ENCODE measurements around the gene SLBP. TPM values are rescaled to one million over a fixed set of nuclear protein-coding genes. Genes with fewer than 3 reads are reported as not detected.

SLBP gene
- total and polyA plus RNA-seq, 2 donors (not counting 3 experiments of a cell fraction or from before 2014, with no cell fraction given): 48.3 to 63.1 TPM

DNA sequence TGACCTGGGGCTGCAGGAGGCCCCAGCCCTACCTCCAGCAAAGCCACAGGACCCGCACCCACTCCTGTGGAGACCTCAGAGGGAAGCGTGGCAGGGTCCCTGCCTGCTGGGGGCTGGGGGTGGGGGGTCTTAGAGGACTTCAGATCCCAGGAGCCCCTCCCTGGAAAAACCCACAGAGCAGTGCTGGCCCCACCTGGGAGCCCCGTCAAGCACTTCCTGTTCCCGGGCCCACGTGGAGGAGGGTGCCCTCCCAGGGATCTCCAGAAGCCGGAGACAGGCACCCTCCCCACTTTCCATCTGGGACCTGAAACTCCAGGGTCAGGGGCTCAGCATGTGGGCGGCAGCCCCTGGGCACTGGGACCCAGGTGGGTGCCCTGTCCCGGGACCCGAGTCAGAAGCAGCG is 41.2 kb upstream of the SLBP start:
- H4K20me1 ChIP-seq (replicated peaks; ENCODE audit: control insufficient read depth, extremely low read depth, insufficient read depth, low read length): no peaks in the 10 kb centered on the region
- H3K27ac ChIP-seq (ENCODE audit: insufficient read depth, low read depth, low read length): no peak overlapping the region
- FAIRE-seq (no peak), DNase-seq (ENCODE audit: low read depth, low spot score) (no peak)
- no peaks in the 10 kb centered on the region for H3K79me2 ChIP-seq (ENCODE audit: control insufficient read depth, insufficient read depth, low read length)
- CTCF ChIA-PET: interaction anchor here (1.4 to 3.2 kb wide), 3 partner anchors 8 to 14 kb away, joined by 4 to 17 read pairs (median 4); no protein-coding TSS in a partner anchor
- H3K36me3 ChIP-seq (ENCODE audit: control insufficient read depth in 2 of 2, extremely low read depth in 1 of 2, insufficient read depth in 2 of 2, low read length in 2 of 2): no peaks in the 10 kb centered on the region
- H3K9me3 ChIP-seq (replicated peaks; ENCODE audit: control insufficient read depth, insufficient read depth, low read length): no peaks in the 10 kb centered on the region
- no peak overlapping the region for H2AFZ ChIP-seq (ENCODE audit: low read depth, low read length)
- dilution Hi-C loops (cut with MboI; ENCODE audit: extremely low pct_ligation_motif_present, low sequenced_read_pairs): no loop called here
- TF ChIP-seq, protein P1, sequence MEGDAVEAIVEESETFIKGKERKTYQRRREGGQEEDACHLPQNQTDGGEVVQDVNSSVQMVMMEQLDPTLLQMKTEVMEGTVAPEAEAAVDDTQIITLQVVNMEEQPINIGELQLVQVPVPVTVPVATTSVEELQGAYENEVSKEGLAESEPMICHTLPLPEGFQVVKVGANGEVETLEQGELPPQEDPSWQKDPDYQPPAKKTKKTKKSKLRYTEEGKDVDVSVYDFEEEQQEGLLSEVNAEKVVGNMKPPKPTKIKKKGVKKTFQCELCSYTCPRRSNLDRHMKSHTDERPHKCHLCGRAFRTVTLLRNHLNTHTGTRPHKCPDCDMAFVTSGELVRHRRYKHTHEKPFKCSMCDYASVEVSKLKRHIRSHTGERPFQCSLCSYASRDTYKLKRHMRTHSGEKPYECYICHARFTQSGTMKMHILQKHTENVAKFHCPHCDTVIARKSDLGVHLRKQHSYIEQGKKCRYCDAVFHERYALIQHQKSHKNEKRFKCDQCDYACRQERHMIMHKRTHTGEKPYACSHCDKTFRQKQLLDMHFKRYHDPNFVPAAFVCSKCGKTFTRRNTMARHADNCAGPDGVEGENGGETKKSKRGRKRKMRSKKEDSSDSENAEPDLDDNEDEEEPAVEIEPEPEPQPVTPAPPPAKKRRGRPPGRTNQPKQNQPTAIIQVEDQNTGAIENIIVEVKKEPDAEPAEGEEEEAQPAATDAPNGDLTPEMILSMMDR (IDR thresholded peaks at IDR 0.05; ENCODE audit: extremely low read depth in 1 of 2, insufficient read depth in 1 of 2, low read depth in 1 of 2, low read length in 2 of 2): no peak
- TF ChIP-seq GATA2 (IDR thresholded peaks at IDR 0.05; ENCODE audit: insufficient read depth, insufficient read length, low read depth, low read length): no peak
- TF ChIP-seq JUN (IDR thresholded peaks at IDR 0.05; ENCODE audit: borderline replicate concordance, insufficient read depth, insufficient read length, low read depth): no peak
- TF ChIP-seq MAX (IDR thresholded peaks at IDR 0.05; ENCODE audit: insufficient read depth, insufficient read length): no peak
- TF ChIP-seq FOS (IDR thresholded peaks at IDR 0.05; ENCODE audit: borderline replicate concordance, insufficient read depth, low read length): no peak
- no peak for TF ChIP-seq MYC (IDR thresholded peaks at IDR 0.05; ENCODE audit: low read depth, low read length)
- no peak for TF ChIP-seq EZH2 (IDR thresholded peaks at IDR 0.05; ENCODE audit: borderline replicate concordance, low read depth, low read length, severe bottlenecking)
- TF ChIP-seq POLR2A (IDR thresholded peaks at IDR 0.05; ENCODE audit: low read depth, low read length): no peak
- no peak for TF ChIP-seq POLR2AphosphoS5 (IDR thresholded peaks at IDR 0.05; ENCODE audit: insufficient read depth, low read depth, low read length)
- H3K4me1 ChIP-seq (ENCODE audit: control insufficient read depth, extremely low read depth, insufficient read depth, low read length): peaks cover 8% of the 10 kb centered on the region
- H3K4me2 ChIP-seq (ENCODE audit: insufficient read depth, low read length): no peak overlapping the region
- no peaks in the 10 kb centered on the region for H3K9me1 ChIP-seq (replicated peaks; ENCODE audit: control insufficient read depth, extremely low read depth, insufficient read depth, low read length)
- BruUV-seq (replicated peaks): no TSS peak
- intact Hi-C loops (cut with micrococcal nuclease): no loop called here
- POLR2A ChIA-PET: no interaction called here
- H3K9ac ChIP-seq (replicated peaks; ENCODE audit: extremely low read depth, insufficient read depth, low read length): no peak overlapping the region
- no peak overlapping the region for H3K4me3 ChIP-seq (replicated peaks in 1 of 3; ENCODE audit: insufficient read depth in 1 of 3, low read depth in 1 of 3, low read length in 3 of 3)
- H3K27me3 ChIP-seq (ENCODE audit: control insufficient read depth in 2 of 2, insufficient read depth in 2 of 2, low read length in 2 of 2): no peaks in the 10 kb centered on the region

Measured in endothelial cell of umbilical vein (primary cell).